GM10266 (cell line): ENCODE results near the gene SYT4.

ENCODE experiments used
- DNase-seq: peaks from one replicate; pipeline ENCODE4 v3.0.0; 2012; ENCODE audit errors: extremely low spot score
- CTCF ChIP-seq: IDR thresholded peaks from 2 replicates; pipeline ENCODE4 v1.5.1; 2012; ENCODE audit warnings: mild to moderate bottlenecking, low read depth; ENCODE audit not compliant: control insufficient read depth, insufficient read depth; ENCODE audit errors: missing control alignments

Gene SYT4

GRCh38 chr18:43265465-43265864, 11.8 kb downstream of the SYT4 start:
- no peak for DNase-seq
- no peak for TF ChIP-seq CTCF

- no peak for TF ChIP-seq CTCF
Measured at GRCh38 chr18:43248610-43249249, 28.6 kb downstream of the SYT4 start.

GRCh38 chr18:43247944-43248343, 29.3 kb downstream of the SYT4 start:
- no peak for TF ChIP-seq CTCF
- DNase-seq: no peak

More at GRCh38 chr18:43248610-43249249, 28.6 kb downstream of the SYT4 start:
- DNase-seq: no peak

GRCh38 chr18:43238429-43238828, 38.9 kb downstream of the SYT4 start:
- no peak for TF ChIP-seq CTCF

DNA sequence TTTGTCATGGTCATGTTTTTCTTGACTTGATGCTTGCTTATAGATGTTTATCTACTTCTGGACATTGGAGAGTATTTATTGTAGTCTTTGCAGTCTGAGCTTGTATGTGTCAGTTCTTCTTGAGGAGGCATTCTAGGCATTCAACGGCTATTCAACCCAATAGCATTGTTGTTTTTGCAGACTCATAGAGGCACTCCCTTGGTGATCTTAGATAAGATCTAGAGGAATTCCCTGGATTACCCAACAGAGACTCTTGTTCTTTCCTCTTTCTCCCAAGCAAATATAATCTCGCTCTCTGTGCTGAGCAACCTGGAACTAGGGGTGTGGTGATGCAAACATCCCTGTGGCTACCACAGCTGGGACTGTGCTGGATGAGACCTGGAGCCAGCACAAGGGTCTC, 40.4 kb downstream of the SYT4 start:
- no peak for DNase-seq
- TF ChIP-seq CTCF: no peak

More at GRCh38 chr18:43238429-43238828, 38.9 kb downstream of the SYT4 start:
- DNase-seq: no peak

DNA sequence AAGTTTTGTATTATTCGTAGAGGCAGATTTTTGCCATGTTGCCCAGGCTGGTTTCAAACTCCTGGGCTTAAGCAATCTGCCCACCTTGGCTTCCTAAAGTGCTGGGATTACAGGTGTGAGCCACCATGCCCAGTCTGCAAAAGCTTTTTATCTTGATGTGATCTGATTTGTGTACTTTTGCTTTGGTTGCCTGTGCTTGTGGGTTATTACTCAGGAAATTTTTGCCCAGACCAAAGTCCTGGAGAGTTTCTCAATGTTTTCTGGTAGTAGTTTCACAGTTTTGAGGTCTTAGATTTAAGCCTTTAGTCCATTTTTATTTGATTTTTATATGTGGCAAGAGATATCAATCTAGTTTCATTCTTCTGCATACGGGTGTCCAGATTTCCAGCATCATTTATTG, 42.4 kb downstream of the SYT4 start:
- no peak for DNase-seq
- no peak for TF ChIP-seq CTCF

DNA sequence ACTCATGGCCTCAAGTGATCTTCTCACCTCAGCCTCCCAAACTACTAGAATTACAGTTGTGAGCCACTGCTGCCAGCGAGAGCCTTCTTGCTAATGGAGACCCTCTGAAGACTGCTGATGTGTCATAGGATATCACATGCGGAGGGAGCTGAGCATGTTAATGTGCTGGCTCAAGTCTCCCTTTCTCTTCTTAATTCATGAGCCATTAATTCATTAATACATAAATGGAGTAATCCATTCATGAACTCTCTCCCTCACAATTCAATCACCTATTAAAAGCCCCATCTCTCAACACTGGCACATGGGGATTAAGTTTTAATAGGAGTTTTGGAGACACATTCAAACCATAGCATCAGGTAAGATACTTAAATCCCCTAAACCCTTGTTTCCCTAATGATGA, 54.8 kb downstream of the SYT4 start:
- DNase-seq: no peak
- no peak for TF ChIP-seq CTCF
